ENCODE results near the gene CUX1. TPM values are rescaled to one million over a fixed set of nuclear protein-coding genes. Genes with fewer than 3 reads are reported as not detected.

The CUX1 gene
- total and polyA plus RNA-seq, 10 of the 15 experiments (the other 5 are each of a cell fraction or from before 2014, with no cell fraction given): 6.1 to 48.6 (median 25.9) TPM

DNA sequence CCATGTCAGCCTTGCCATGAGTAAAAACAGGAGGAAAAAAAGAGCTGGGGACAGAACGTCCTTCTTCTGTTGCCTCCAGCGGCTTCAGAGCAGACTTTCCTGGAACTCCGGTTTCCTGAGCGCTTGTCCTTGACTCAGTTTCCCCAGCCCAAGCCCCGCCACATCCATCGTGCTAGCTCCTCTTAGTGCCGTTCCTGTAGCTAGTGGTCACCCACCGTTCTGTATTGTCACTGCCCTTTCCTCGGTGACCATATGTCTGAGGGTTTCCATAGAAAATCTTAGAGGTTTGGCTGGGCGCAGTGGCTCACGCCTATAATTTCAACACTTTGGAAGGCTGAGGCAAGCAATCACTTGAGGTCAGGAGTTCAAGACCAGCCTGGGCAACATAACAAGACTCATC is 100.1 kb downstream of the CUX1 start:
- Histone ChIP-seq H3K27me3 (replicated peaks in 1 of 2; ENCODE audit: control insufficient read depth in 2 of 2, insufficient read depth in 2 of 2, low read length in 1 of 2) (no peaks in the 10 kb centered on the region), H3K4me1 (ENCODE audit: control insufficient read depth, insufficient read depth, low read length) (no peaks in the 10 kb centered on the region), H2AFZ (ENCODE audit: control insufficient read depth, low read depth, low read length) (no peak overlapping the region), H3K4me3 (no peak overlapping the region), H3K4me2 (ENCODE audit: control insufficient read depth, insufficient read depth) (no peak overlapping the region), H3K9me3 (replicated peaks; ENCODE audit: control insufficient read depth, insufficient read depth, low read length) (no peaks in the 10 kb centered on the region), H4K20me1 (ENCODE audit: control insufficient read depth, insufficient read depth) (no peaks in the 10 kb centered on the region), H3K36me3 (ENCODE audit: control insufficient read depth in 2 of 2, insufficient read depth in 2 of 2, low read length in 1 of 2) (peaks cover 10 to 18% of the 10 kb centered on the region in 2 experiments; a peak in 3 of 4 replicates), H3K9ac (ENCODE audit: control insufficient read depth, insufficient read depth, low read length) (no peak overlapping the region), H3K79me2 (ENCODE audit: control insufficient read depth, insufficient read depth, low read length) (peaks cover 2% of the 10 kb centered on the region; the same call in 1 of the 2 replicates), H3K27ac (ENCODE audit: control insufficient read depth, insufficient read depth) (no peak overlapping the region)
- intact Hi-C loops (cut with micrococcal nuclease; ENCODE audit: unreplicated experiment) (no loop called here), in situ Hi-C loops (cut with MboI) (no loop called here)
- CTCF ChIA-PET: no interaction called here
- no peak for TF ChIP-seq KDM1A (IDR thresholded peaks at IDR 0.05; ENCODE audit: borderline replicate concordance)
- TF ChIP-seq, protein P1, sequence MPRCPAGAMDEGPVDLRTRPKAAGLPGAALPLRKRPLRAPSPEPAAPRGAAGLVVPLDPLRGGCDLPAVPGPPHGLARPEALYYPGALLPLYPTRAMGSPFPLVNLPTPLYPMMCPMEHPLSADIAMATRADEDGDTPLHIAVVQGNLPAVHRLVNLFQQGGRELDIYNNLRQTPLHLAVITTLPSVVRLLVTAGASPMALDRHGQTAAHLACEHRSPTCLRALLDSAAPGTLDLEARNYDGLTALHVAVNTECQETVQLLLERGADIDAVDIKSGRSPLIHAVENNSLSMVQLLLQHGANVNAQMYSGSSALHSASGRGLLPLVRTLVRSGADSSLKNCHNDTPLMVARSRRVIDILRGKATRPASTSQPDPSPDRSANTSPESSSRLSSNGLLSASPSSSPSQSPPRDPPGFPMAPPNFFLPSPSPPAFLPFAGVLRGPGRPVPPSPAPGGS (IDR thresholded peaks at IDR 0.05; ENCODE audit: borderline replicate concordance, insufficient read depth, low read depth, low read length, poor library complexity, severe bottlenecking): no peak
- no peak for TF ChIP-seq MXI1 (IDR thresholded peaks at IDR 0.05; ENCODE audit: low read depth, low read length)
- TF ChIP-seq TAF1 (IDR thresholded peaks at IDR 0.05; ENCODE audit: borderline replicate concordance, low read depth, low read length): no peak
- TF ChIP-seq MYC (IDR thresholded peaks at IDR 0.05; ENCODE audit: insufficient read depth, insufficient read length, insufficient replicate concordance, low read length, severe bottlenecking): no peak
- no peak for TF ChIP-seq RCOR1 (conservative IDR thresholded peaks at IDR 0.05; ENCODE audit: low read depth, low read length)
- 98% methylated on average over 11 of the region's 11 CpGs for WGBS (ENCODE audit: insufficient coverage, insufficient replicate concordance, low lambda C conversion rate, missing lambda C conversion rate)
- SMC1A ChIA-PET (ENCODE audit: uncharacterized antibody, unreplicated experiment): interaction anchor here (1.2 kb wide), 1 partner anchor 16 kb away, joined by 4 read pairs; no protein-coding TSS in a partner anchor
- RAD21 ChIA-PET (ENCODE audit: unreplicated experiment): no interaction called here
- no peak for ATAC-seq
- no TSS peak for BruUV-seq (replicated peaks)
- POLR2A ChIA-PET: no interaction called here
- FAIRE-seq: no peak
- DNase-seq (ENCODE audit: low read depth, low spot score): no peak

DNA sequence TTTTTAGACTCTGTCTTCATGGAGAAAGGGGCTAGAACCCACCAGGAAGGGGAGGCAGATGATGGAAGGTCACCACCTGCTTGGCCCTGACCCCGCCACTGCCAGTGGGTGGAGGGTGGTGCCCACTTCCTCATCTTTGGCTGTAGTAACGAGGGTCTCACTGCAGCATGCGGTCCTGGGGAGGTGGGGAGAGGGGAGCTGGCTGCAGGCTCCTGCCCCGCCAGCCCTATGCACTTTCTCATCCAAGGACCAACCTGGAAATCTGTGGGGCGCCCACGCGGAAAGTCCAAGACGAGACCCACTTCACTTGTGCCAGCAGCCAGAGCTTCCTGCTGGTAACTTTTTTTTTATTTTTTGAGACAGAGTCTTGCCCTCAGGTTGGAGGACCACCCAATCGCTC is 101.0 kb downstream of the CUX1 start:
- no peak for FAIRE-seq
- Histone ChIP-seq H3K4me1 (ENCODE audit: control insufficient read depth, insufficient read depth, low read length) (no peaks in the 10 kb centered on the region), H3K4me2 (ENCODE audit: control insufficient read depth, insufficient read depth) (no peak overlapping the region), H4K20me1 (ENCODE audit: control insufficient read depth, insufficient read depth) (no peaks in the 10 kb centered on the region; the same call in 1 of the 2 replicates), H3K79me2 (ENCODE audit: control insufficient read depth, insufficient read depth, low read length) (peaks cover 2% of the 10 kb centered on the region; the same call in 1 of the 2 replicates), H3K27ac (ENCODE audit: control insufficient read depth, insufficient read depth) (no peak overlapping the region), H3K4me3 (no peak overlapping the region), H3K9me3 (replicated peaks; ENCODE audit: control insufficient read depth, insufficient read depth, low read length) (no peaks in the 10 kb centered on the region), H3K9ac (ENCODE audit: control insufficient read depth, insufficient read depth, low read length) (no peak overlapping the region), H2AFZ (ENCODE audit: control insufficient read depth, low read depth, low read length) (no peak overlapping the region), H3K36me3 (ENCODE audit: control insufficient read depth in 2 of 2, insufficient read depth in 2 of 2, low read length in 1 of 2) (peaks cover 10 to 18% of the 10 kb centered on the region in 2 experiments; a peak in 3 of 4 replicates), H3K27me3 (replicated peaks in 1 of 2; ENCODE audit: control insufficient read depth in 2 of 2, insufficient read depth in 2 of 2, low read length in 1 of 2) (no peaks in the 10 kb centered on the region)
- CTCF ChIA-PET: no interaction called here
- no TSS peak for BruUV-seq (replicated peaks)
- RAD21 ChIA-PET (ENCODE audit: unreplicated experiment): no interaction called here
- WGBS (ENCODE audit: insufficient coverage, insufficient replicate concordance, low lambda C conversion rate, missing lambda C conversion rate): 88% methylated on average over 9 of the region's 9 CpGs
- ATAC-seq: no peak
- DNase-seq (ENCODE audit: low read depth, low spot score): no peak
- SMC1A ChIA-PET (ENCODE audit: uncharacterized antibody, unreplicated experiment): no interaction called here
- in situ Hi-C loops (cut with MboI) (no loop called here), intact Hi-C loops (cut with micrococcal nuclease; ENCODE audit: unreplicated experiment) (no loop called here)
- TF ChIP-seq TCF3 (IDR thresholded peaks at IDR 0.05; ENCODE audit: borderline replicate concordance, insufficient read depth, low read depth, low read length): no peak
- no peak for TF ChIP-seq ZNF384 (IDR thresholded peaks at IDR 0.05; ENCODE audit: borderline replicate concordance, low read depth, low read length)
- no peak for TF ChIP-seq MTA2 (IDR thresholded peaks at IDR 0.05; ENCODE audit: low read depth)
- no peak for TF ChIP-seq CBX3 (IDR thresholded peaks at IDR 0.05; ENCODE audit: borderline replicate concordance, low read depth)
- TF ChIP-seq CEBPB (IDR thresholded peaks at IDR 0.05; ENCODE audit: borderline replicate concordance in 1 of 2, low read depth in 2 of 2, low read length in 2 of 2): no peak
- TF ChIP-seq, protein P2, sequence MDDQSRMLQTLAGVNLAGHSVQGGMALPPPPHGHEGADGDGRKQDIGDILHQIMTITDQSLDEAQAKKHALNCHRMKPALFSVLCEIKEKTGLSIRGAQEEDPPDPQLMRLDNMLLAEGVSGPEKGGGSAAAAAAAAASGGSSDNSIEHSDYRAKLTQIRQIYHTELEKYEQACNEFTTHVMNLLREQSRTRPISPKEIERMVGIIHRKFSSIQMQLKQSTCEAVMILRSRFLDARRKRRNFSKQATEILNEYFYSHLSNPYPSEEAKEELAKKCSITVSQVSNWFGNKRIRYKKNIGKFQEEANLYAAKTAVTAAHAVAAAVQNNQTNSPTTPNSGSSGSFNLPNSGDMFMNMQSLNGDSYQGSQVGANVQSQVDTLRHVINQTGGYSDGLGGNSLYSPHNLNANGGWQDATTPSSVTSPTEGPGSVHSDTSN (IDR thresholded peaks at IDR 0.05; ENCODE audit: insufficient replicate concordance, low read depth, low read length): no peak
- POLR2A ChIA-PET: no interaction called here
